ENCODE measurements around the gene SCLY. TPM values are rescaled to one million over a fixed set of nuclear protein-coding genes. Genes with fewer than 3 reads are reported as not detected.

SCLY gene, protein sequence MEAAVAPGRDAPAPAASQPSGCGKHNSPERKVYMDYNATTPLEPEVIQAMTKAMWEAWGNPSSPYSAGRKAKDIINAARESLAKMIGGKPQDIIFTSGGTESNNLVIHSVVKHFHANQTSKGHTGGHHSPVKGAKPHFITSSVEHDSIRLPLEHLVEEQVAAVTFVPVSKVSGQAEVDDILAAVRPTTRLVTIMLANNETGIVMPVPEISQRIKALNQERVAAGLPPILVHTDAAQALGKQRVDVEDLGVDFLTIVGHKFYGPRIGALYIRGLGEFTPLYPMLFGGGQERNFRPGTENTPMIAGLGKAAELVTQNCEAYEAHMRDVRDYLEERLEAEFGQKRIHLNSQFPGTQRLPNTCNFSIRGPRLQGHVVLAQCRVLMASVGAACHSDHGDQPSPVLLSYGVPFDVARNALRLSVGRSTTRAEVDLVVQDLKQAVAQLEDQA
- total RNA-seq, result 15.6 and 25.8 TPM in 2 replicates

DNA sequence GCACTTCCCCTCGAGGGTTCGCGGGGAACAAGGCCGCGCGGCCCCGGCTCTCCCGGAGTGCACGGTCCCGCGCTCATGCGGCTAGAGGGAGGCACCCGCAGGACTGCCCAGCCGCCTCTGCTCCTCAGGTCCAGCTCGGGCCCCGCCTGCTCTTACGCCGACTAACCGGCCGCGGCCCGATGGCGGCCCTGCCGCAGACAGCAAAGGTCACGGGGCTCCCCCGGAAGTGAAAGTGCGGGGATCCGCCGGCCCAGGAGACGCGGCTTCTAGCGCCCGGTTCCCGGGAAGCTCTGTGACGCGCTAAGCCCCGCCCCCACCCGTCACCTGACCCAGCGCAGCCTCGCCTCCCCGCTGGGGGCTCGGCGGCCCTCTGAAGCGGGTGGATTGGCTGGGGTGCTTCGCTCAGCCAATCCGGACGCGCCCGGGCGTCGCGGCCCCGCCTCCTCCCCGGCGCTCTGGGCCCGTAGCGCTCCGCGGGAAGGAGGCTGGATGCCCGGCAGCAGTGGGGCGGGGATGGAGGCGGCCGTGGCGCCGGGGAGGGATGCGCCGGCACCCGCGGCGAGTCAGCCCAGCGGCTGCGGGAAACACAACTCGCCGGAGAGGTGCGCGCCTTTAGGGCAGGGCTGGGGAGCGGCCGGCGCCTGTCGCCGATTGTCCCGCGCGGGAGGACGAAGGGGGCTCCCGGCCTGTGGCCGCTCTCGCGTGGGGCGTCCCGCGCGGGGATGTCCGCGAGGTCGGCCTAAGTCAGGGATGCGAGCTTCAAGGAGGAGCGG is at the start of gene SCLY:
SCLY (plus strand) TSS at position 460 of the 773 bp plus-strand sequence; CDS start at position 514, 54 bp downstream.

DNA sequence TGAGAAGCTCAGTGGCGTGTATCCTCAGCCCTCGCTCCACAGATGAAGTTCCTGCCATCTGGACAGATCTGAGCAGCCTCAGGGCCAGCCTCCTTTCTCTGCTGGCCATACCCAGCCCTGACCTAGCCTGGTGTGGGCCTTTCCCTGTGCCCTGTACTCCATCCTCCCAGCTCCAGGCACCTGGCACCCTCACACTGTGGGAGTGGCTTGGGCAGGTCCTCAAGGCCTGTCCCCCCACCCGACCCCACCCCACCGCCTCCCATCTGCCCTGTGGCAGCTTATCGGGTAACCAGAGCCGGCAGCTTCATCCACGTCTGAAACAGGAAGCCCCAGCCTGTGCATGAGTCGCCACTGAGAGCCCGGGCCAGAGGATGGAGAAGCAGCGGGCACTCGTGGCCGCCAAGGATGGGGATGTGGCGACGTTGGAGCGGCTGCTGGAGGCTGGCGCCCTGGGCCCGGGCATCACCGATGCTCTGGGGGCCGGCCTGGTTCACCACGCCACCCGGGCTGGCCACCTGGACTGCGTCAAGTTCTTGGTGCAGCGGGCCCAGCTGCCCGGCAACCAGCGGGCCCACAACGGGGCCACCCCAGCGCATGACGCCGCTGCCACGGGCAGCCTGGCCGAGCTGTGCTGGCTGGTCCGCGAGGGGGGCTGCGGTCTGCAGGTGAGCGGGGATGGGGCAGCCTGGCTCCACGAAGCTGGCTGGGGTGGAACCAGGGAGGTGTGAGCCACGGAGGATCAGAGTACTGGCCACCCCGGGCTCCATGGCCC is 39.4 kb downstream of the SCLY start, which contains the start of gene ESPNL:
ESPNL (plus strand) TSS at position 292 of the 772 bp plus-strand sequence; CDS start at position 372, 80 bp downstream.

DNA sequence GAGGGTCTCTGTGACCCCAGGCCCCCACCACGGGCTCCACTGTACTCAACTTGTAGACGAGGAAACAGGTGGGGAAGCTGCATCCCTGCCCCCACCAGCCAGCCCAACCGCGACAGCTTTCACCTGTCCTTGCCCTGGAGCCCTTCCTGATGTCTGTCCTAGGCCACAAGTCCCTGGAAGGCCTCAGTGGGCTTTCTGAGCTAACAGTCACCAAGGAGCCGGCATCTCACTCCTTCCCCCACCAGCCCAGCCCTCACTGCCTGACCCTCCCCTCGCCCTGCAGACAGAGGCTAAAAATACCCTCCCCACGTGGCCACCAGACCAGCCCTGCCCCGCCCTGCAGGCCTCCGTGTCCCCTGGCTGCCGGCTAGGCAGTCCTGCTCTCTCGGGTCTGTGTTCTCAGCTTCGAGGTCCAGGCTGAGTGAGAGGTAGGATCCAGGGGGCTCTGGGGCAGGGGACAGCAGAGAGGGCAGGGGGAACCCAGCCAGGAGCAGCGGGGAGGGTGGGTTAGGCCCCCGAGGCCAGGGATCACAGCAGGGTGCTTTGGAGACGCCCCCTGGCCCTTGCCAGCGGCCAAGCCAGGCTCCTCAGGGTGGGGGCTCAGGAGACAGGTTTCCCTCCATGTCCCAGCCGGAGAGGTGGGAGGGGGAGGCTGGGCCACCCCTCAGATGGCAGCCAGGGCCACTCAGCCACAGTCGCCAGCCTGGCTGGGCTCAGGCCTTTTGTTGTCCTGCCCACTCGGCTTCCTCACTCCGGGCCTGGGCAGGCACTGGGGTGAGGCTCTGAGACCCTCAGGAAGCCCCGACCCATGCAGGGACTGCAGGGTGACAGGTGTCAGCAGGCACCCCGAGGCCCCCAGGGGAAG is 77.8 kb downstream of the SCLY start, which contains the start of gene KLHL30:
KLHL30 (plus strand) TSS at position 338 of the 865 bp plus-strand sequence. CDS start 2,087 bp downstream, outside the sequence.

Other genes starting within 250 kb of the SCLY start
- 7.5 and 8.2 TPM in 2 replicates for gene RAMP1, start 201.4 kb upstream of the SCLY start, total RNA-seq
- 108 and 145 TPM in 2 replicates for gene UBE2F, start 94.0 kb upstream of the SCLY start, total RNA-seq
- gene ESPNL, start 39.3 kb downstream of the SCLY start, total RNA-seq, result 0.30 and 0.55 TPM in 2 replicates
- 0.04 TPM in 1 of 2 replicates, not detected in the other for gene KLHL30, start 77.7 kb downstream of the SCLY start, total RNA-seq
- 1.1 and 2.9 TPM in 2 replicates for gene ERFE, start 98.0 kb downstream of the SCLY start, total RNA-seq
- gene ILKAP, start 142.7 kb downstream of the SCLY start, total RNA-seq, result 23.3 and 26.0 TPM in 2 replicates
- 5.8 and 8.4 TPM in 2 replicates for gene HES6, start 179.0 kb downstream of the SCLY start, total RNA-seq
- 3.2 and 6.8 TPM in 2 replicates for gene PER2, start 227.6 kb downstream of the SCLY start, total RNA-seq